Activated T-cell treated with anti-CD3 and anti-CD28 coated beads, Interleukin-2, amount 50 U/mL, for 4 hours (primary cell): ENCODE data around the gene TET1. TPM values are rescaled to one million over a fixed set of nuclear protein-coding genes. Genes with fewer than 3 reads are reported as not detected.
"Not testable (repeated sequence)": the region's sequence is repeated elsewhere in the genome, so short reads cannot be mapped to it uniquely, and the experiment has no call there.

Experiments
- ATAC-seq, 2 donors: fragments of 200-7000 bp; cut with Tn5 transposase; one replicate each; pipeline ENCODE4 v1.10.0; 2021
- DNase-seq: peaks from one replicate; pipeline ENCODE4 v3.0.0-alpha.2; 2020
- H3K27me3 Mint-ChIP-seq: one replicate; pipeline ENCODE4 v1.8.0; 2021; ENCODE audit warnings: low read depth, mixed read lengths
- H3K36me3 Mint-ChIP-seq: one replicate; pipeline ENCODE4 v1.8.0; 2022; ENCODE audit warnings: mixed read lengths; ENCODE audit not compliant: insufficient read depth
- H3K4me1 Mint-ChIP-seq: one replicate; pipeline ENCODE4 v1.8.0; 2021; ENCODE audit warnings: low read depth, mixed read lengths
- H3K4me3 Mint-ChIP-seq: one replicate; pipeline ENCODE4 v1.8.0; 2021; ENCODE audit warnings: mild to moderate bottlenecking, moderate library complexity, mixed read lengths
- H3K9me3 Mint-ChIP-seq: one replicate; pipeline ENCODE4 v1.8.0; 2021; ENCODE audit warnings: mixed read lengths
- total RNA-seq, 3 donors: library from RNA; stranded (reverse); gene quantifications; one replicate each; pipeline ENCODE4 v1.2.1, GENCODE V29; 2021

TET1 gene
- total RNA-seq, 3 donors from 2014 or later = 0.14 to 0.24 (median 0.23) TPM

DNA sequence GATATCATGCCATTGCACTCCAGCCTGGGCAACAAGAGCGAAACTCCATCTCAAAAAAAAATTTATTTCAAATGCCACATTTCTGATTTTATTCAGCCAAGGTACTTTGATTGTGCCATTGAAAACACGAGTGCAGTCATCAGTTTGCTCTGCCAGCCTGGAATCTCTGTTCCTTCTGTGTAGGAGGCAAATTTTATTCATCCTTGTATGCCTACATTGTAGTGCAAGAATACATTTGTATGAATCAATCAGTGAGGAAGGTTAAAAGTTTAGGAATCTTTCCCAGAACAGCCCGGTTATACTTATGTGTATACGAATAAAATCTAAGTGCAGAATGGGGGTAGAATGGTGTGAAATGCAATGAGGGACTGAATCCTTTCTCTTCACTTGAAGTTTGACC is 886 bp upstream of the TET1 start:
- ATAC-seq (no peak), DNase-seq (no peak)
- H3K36me3 Mint-ChIP-seq = no peaks in the 10 kb centered on the region
- peaks cover 17% of the 10 kb centered on the region for H3K4me1 Mint-ChIP-seq
- H3K27me3 Mint-ChIP-seq = peaks cover 38% of the 10 kb centered on the region
- no peaks in the 10 kb centered on the region for H3K9me3 Mint-ChIP-seq
- peak overlapping the region; percentile 50 for H3K4me3 Mint-ChIP-seq

DNA sequence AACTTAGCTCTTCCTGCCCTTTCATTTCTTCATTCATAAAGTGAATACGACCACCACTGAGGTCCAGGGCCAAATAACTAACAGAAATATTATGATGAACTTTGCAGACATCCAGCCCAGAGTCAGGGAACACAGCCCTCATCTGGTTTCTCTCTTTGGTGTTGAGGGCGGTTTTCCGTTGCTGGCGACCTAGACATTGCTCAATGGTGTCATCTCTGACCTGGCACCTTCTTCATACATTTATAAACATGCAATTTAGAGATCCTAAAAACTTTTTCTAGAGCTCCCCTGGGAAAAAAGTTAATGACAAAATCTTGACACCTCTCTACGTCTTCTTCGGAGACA is 324 bp upstream of the TET1 start:
- peaks cover 43% of the 10 kb centered on the region for H3K27me3 Mint-ChIP-seq
- no peak for DNase-seq
- ATAC-seq = peak; percentile 16 to 27

DNA sequence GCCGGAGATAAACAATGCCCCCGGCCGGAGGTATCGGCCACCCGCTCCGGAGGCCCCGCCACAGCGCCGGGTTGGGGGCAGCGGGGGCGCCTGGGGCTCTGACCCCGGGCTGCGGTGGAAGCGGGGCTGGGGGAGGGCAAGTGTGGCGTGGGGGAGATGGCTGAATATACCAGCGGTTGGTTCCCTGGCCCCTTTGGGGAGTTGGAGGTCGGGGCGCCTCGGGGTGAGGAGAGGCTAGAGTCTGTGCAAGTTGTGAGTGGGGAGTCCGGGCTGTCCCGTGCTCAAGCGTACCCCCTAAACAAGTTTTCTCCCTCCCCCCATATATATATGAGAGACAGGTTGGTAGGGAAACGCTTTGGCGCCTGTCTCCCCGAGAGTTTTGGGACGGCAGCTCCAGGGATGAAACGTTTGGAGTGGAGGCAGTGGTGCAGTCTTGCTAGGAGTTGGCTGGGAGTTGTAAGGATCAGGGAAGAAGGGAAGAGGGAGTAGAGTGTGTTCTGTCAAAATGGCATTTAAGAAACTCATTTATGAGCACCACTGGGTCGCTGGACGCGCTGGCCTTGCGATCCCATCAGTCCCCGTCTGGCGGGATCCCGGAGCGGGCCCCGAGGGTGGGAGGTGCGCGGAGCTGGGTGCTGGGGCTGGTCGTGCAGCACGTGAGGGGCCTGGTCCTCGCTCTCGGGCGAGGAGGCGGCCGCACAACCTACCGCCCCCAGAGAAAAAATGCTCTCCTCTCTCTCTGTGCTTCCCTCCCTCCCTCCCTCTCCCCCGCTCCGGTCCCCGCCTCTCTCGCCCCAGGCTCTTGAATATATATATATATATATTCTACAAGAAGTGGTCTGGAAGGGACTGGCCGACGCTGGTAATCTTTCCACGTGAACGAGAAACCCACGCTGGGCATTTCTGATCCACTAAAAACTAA is 1.1 kb downstream of the TET1 start:
- ATAC-seq = peak; percentile 32 to 45
- no peaks in the 10 kb centered on the region for H3K36me3 Mint-ChIP-seq

More for the DNA sequence above, 324 bp upstream of the TET1 start:
- Mint-ChIP-seq H3K36me3 (no peaks in the 10 kb centered on the region), H3K4me1 (peaks cover 17% of the 10 kb centered on the region), H3K4me3 (peak overlapping the region; percentile 50), H3K9me3 (no peaks in the 10 kb centered on the region)

DNA sequence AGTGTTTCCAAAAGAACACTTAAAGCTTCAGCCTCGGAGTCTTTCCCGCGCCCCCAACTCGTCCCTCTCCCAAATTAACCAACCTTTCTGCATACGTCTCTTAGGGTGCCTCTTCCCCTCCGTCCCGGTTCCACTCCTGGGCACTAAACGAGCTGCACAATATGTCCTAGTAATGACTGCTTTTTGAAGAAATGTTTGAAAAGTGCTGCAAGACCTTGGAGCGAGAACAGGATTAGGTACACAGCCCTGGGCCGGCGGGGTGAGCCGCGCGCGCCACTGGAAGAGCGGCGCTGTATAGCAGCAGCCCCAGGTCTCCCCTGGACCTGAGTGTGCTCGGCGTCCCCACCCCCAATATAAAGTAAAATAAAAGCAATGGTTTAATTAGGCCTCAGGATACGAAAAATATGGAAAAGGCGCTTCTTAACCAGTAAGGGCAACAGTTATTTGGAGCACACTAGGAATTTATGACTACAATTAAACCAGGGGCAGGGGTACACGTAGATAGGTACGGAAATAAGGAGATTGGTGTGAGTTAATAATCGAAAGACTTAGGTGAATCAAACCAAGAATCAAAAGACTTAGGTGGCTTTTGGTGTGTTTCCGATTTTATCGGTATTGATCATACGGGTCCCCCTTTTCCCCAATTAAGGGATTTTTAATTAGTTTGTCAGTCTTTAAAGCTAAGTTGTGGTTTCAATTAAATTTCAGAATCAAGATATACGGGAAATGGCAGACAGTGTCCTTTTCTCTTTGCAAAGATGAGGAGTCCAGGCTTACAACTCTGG is 1.9 kb downstream of the TET1 start:
- peak overlapping the region; percentile 66 for H3K4me3 Mint-ChIP-seq
- no peaks in the 10 kb centered on the region for H3K36me3 Mint-ChIP-seq
- DNase-seq (no peak), ATAC-seq (no peak)
- H3K4me1 Mint-ChIP-seq = peaks cover 17% of the 10 kb centered on the region
- peaks cover 47% of the 10 kb centered on the region for H3K27me3 Mint-ChIP-seq
- H3K9me3 Mint-ChIP-seq = no peaks in the 10 kb centered on the region

More for the DNA sequence above, 1.1 kb downstream of the TET1 start:
- Mint-ChIP-seq H3K9me3 (no peaks in the 10 kb centered on the region), H3K27me3 (peaks cover 47% of the 10 kb centered on the region), H3K4me1 (peaks cover 17% of the 10 kb centered on the region), H3K4me3 (peak overlapping the region; percentile 75)
- no peak for DNase-seq

DNA sequence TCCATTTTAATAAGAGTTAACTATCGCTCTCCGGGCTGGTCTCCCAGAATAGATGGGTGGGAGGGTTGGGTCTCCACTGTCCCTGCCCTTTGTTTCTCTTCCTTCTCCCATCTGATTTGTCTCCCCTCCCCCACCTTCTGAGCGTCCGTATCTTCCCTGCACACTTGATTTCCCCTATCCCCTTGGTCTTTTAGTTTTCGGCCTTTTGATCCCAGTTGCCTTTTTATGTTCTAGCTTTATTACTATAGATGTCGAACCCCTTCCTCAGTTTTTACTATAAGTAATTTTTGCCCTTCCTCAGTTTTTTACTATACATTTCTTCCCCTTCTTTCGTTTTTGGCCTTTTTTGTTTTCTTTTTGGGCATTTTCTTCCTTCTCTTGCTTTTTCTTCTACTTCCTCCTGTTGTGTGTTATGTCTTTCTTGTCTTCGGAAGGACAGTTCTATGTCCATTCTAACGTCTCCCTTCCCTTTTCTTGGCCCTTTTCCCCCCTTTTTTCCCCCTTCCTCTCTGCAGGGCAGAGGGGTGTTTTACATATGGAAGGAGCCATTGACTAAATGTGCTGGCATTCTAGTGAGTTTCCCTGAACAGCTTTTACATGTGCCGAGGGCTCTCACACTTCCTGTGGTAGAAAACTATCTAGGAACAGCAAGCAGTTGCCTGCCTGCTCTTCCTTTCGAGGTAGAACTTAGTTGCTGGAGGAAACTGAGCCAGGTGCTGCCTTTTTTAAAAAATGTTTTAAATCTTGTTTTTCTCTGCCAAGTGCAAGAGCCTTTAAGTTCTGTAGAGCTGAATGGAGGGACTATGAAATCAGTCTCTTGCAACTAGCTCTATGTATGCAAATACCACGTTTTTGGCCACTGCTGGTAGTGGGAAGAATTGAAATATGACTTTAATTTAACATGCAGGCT is 2.8 kb downstream of the TET1 start:
- H3K4me1 Mint-ChIP-seq = peaks cover 17% of the 10 kb centered on the region
- DNase-seq (no peak), ATAC-seq (no peak)
- H3K9me3 Mint-ChIP-seq = no peaks in the 10 kb centered on the region
- peaks cover 47% of the 10 kb centered on the region for H3K27me3 Mint-ChIP-seq
- peak overlapping the region; percentile 12 for H3K4me3 Mint-ChIP-seq
- no peaks in the 10 kb centered on the region for H3K36me3 Mint-ChIP-seq

DNA sequence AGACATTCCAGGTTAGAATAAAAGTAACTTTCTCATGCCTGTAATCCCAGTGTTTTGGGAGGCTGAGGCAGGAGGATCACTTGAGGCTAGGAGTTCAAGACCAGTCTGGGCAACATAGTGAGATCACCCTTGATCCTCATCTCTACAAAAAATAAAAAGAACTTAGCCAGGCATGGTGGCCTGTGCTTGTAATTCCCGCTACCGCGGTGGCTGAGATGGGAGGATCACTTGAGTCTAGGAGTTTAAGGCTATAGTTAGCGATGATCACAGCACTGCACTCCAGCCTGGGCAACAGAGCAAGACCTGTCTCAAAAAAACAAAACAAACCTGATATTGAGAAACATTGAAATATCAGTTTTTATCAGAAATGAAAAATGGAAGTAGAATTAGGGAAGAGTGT is 4.6 kb downstream of the TET1 start:
- H3K4me1 Mint-ChIP-seq = peaks cover 15% of the 10 kb centered on the region
- H3K4me3 Mint-ChIP-seq = no peak overlapping the region
- H3K27me3 Mint-ChIP-seq = peaks cover 37% of the 10 kb centered on the region
- no peaks in the 10 kb centered on the region for H3K9me3 Mint-ChIP-seq
- DNase-seq = no peak
- H3K36me3 Mint-ChIP-seq = no peaks in the 10 kb centered on the region
- ATAC-seq = no peak

DNA sequence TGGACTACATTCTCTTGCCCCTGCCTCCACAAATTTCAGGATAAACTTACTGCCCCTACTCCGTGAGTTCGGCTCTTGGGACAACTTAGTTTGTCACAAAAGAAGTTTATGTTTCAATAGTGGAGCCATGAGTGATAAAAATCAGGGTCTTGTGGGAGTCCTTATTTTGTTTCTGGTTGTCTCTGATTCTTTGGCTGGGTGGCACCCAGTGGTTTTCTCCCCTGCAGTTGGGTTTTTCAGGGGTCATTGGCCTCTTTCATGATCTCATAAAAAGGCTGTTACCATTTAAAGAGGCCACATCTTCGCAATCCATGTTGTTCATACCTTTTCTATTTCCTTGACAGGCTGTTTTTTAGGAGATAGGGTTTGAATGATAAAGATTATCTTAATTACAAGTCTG is 5.5 kb downstream of the TET1 start:
- Mint-ChIP-seq H3K9me3 (no peaks in the 10 kb centered on the region), H3K36me3 (no peaks in the 10 kb centered on the region), H3K4me3 (no peak overlapping the region), H3K27me3 (peaks cover 34% of the 10 kb centered on the region), H3K4me1 (peaks cover 12% of the 10 kb centered on the region)
- DNase-seq (no peak), ATAC-seq (no peak)

DNA sequence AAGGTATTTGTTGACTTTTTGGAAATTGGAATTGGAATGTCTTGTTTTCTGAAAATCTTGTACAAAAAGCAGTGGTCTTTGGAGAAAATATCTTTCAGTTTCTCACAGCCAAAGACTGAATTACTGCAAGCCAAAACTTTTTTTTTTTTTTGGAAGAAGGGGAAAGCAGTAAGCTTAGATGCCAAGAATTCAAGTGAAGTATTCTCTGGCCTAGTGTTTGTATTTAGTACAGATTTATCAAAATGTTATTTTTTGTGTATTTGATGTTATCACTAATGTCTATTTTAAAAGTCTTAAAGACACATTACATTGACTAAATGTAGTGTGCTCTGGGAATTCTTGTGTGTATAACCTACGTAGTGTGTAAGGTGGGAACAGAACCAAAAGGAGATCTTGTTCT is 6.2 kb downstream of the TET1 start:
- ATAC-seq (no peak), DNase-seq (no peak)
- H3K4me1 Mint-ChIP-seq = peaks cover 8% of the 10 kb centered on the region
- no peaks in the 10 kb centered on the region for H3K9me3 Mint-ChIP-seq
- H3K27me3 Mint-ChIP-seq = peaks cover 30% of the 10 kb centered on the region
- H3K36me3 Mint-ChIP-seq = no peaks in the 10 kb centered on the region
- H3K4me3 Mint-ChIP-seq = no peak overlapping the region

DNA sequence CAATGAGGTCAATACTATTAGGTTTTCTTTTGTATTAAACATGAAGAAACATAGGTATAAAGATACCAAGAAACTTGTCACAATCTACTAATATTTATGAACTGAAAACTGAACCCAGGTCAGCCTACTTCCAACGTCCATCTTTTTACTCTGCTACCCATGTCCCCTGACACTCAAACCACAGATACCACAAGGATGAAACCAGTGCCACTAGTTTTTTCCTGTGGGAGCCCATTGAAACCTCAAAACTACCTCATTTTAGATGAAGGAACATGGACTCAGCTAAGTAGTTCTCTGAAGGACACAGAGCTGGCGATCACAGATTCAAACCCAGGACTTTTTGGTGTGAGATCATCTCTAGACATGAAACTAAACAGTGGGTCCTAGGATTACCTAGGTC is 6.8 kb downstream of the TET1 start:
- no peak for ATAC-seq
- peaks cover 6% of the 10 kb centered on the region for H3K4me1 Mint-ChIP-seq
- peaks cover 26% of the 10 kb centered on the region for H3K27me3 Mint-ChIP-seq
- H3K9me3 Mint-ChIP-seq = no peaks in the 10 kb centered on the region
- DNase-seq = no peak
- no peak overlapping the region for H3K4me3 Mint-ChIP-seq
- no peaks in the 10 kb centered on the region for H3K36me3 Mint-ChIP-seq

DNA sequence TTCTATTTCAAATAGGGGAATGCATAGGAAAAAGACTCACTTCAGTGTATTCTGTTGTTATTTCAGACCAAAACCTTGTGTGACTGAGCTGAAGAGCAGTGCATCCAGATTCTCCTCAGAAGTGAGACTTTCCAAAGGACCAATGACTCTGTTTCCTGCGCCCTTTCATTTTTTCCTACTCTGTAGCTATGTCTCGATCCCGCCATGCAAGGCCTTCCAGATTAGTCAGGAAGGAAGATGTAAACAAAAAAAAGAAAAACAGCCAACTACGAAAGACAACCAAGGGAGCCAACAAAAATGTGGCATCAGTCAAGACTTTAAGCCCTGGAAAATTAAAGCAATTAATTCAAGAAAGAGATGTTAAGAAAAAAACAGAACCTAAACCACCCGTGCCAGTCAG is 12.0 kb downstream of the TET1 start:
- Mint-ChIP-seq H3K9me3 (no peaks in the 10 kb centered on the region), H3K4me3 (no peak overlapping the region), H3K27me3 (peaks cover 2% of the 10 kb centered on the region), H3K36me3 (no peaks in the 10 kb centered on the region), H3K4me1 (peaks cover 7% of the 10 kb centered on the region)
- DNase-seq = no peak
- ATAC-seq = no peak

DNA sequence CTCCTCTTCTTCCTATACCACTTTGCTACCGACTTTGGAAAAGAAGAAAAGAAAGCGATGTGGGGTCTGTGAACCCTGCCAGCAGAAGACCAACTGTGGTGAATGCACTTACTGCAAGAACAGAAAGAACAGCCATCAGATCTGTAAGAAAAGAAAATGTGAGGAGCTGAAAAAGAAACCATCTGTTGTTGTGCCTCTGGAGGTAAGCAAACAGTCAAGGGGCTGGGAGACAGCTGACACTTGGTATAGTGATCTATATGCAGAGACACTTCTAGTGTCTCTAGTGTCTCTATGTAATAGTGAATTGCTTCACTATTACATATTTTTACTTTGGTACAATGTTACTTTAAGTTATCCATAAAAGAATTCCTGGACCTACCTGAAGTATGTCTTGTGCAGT is 13.9 kb downstream of the TET1 start:
- Mint-ChIP-seq H3K36me3 (no peaks in the 10 kb centered on the region), H3K4me3 (no peak overlapping the region), H3K27me3 (peaks cover 2% of the 10 kb centered on the region), H3K9me3 (no peaks in the 10 kb centered on the region), H3K4me1 (peaks cover 7% of the 10 kb centered on the region)
- no peak for ATAC-seq
- no peak for DNase-seq

DNA sequence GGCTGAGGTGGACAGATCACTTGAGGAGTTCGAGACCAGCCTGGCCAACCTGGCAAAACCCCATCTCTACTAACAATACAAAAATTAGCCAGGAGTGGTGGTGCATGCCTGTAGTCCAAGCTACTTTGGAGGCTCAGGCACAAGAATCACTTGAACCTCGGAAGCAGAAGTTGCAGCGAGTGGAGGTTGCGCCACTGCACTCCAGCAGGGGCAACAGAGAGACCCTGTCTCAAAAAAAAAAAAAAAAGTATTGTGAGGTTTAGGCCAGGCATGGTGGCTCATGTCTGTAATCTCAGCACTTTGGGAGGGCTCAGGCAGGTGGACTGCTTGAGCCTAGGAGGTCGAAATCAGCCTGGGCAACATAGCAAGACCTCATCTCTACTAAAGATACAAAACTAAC is 16.0 kb downstream of the TET1 start:
- ATAC-seq = no peak
- H3K27me3 Mint-ChIP-seq = peaks cover 2% of the 10 kb centered on the region
- no peak overlapping the region for H3K4me3 Mint-ChIP-seq
- no peaks in the 10 kb centered on the region for H3K36me3 Mint-ChIP-seq
- H3K4me1 Mint-ChIP-seq = peaks cover 7% of the 10 kb centered on the region
- H3K9me3 Mint-ChIP-seq = no peaks in the 10 kb centered on the region
- no peak for DNase-seq

DNA sequence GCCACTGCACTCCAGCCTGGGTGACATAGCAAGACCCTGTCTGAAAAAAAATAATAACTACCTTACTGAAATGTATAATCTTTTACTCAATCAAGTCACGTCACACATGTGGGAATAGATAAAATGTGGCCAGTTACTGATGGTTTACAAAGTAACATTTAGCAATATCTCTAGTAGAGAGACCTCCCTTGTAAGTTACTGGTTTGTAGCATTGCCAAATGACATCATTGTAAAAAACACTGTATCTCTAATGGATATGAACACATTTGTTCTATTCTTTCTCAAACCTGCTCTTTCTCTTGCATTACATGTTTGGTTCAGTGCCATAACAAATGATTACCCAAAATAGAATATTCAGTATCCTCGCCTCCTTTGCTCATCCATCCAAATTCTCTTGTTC is 18.8 kb downstream of the TET1 start:
- peaks cover under 1% of the 10 kb centered on the region for H3K4me1 Mint-ChIP-seq
- DNase-seq = no peak
- H3K27me3 Mint-ChIP-seq = no peaks in the 10 kb centered on the region
- no peaks in the 10 kb centered on the region for H3K36me3 Mint-ChIP-seq
- ATAC-seq = no peak
- no peaks in the 10 kb centered on the region for H3K9me3 Mint-ChIP-seq
- no peak overlapping the region for H3K4me3 Mint-ChIP-seq

DNA sequence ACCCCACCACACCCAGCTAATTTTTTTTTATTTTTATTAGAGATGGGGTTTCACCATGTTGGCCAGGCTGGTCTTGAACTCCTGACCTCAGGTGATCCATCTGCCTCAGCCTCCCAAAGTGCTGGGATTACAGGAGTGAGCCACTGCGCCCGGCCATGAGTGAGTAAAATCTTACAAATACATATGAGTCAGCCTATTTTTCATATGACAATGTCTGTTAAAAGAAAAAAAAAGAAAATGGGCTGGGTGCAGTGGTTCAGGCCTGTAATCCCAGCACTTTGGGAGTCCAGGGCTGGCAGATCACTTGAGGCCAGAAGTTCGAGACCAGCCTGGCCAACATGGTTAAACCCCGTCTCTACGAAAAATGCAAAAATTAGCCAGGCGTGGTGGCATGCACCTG is 24.1 kb downstream of the TET1 start:
- H3K27me3 Mint-ChIP-seq, ATAC-seq, H3K4me1 Mint-ChIP-seq, H3K9me3 Mint-ChIP-seq, H3K36me3 Mint-ChIP-seq, DNase-seq, H3K4me3 Mint-ChIP-seq: not testable (repeated sequence)
